KBM-7 (cell line): Measurements from ENCODE around the gene SON.
"Not testable (repeated sequence)": the region's sequence is repeated elsewhere in the genome, so short reads cannot be mapped to it uniquely, and the experiment has no call there.

Source experiments
- DNase-seq: peaks from one replicate; pipeline ENCODE4 v3.0.0-alpha.2; 2015
- in situ Hi-C: fragments of 300-500 bp; cut with MboI; formaldehyde crosslinking; loops from 2 replicates; pipeline ENCODE4 v1.14.3; 2020; ENCODE audit warnings: low sequenced_read_pairs, low pct_unique_long_range_greater_than_20kb, mixed read lengths

Gene SON

DNA sequence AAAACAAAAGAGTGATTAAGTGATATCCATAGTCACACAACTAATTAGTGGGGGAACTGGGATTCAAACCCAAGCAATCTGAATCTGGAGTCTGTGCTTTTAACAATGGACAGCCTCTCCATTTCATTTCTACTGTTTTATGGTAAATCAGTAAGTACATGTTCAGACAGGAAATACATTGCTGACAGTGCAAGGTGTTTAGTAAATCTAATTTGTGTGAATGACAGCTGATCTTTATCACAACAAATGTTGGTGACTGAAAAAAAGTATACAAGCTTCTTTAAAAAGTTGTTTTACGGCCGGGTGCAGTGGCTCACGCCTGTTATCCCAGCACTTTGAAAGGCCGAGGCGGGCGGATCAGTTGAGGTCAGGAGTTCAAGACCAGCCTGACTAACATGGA, 25.1 kb downstream of the SON start:
- no peak for DNase-seq
- in situ Hi-C loops = no loop called here

DNA sequence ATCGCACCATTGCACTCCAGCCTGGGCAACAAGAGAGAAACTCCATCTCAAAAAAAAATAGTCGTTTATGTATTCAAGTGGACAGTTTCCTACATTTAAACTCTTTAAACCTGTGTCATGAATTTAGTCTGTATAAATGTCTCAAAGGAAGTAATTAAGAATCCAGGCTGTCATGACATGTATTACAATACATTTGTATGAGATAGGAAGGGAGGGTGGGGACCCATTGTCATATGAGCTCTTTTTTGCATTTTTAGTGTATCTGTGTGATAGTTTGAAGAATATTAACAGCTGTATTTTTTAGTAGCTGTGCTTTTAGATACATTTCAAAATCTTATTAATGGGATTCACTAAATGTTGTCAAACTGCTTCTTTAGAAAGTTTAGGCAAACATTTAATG, 25.6 kb downstream of the SON start:
- DNase-seq = no peak
- in situ Hi-C loops = no loop called here

GRCh38 chr21:33569991-33570390, 27.2 kb downstream of the SON start:
- no peak for DNase-seq
- in situ Hi-C loops = no loop called here

DNA sequence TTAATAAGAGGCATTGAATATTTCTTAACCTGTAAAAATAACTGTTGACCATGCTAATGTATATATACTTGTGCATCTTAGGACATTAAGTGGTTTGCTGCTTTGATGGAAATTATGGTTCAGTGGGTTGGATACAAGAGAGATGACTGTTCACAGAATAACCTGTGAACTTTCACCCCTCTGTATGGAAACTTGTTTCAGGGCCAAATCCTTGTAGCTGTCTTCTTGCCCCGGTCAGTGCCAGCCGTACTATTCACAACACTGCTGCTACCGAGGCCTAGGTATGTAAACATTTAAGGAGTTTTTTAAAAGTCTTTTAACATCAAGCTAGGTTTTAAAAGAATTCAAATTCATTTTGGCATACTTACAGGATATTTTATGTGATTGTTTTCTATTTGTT, 29.5 kb downstream of the SON start:
- in situ Hi-C loops = no loop called here
- DNase-seq = no peak

- in situ Hi-C loops = not testable (repeated sequence)
Observed at GRCh38 chr21:33576741-33577141, 33.9 kb downstream of the SON start.

GRCh38 chr21:33578214-33578613, 35.4 kb downstream of the SON start:
- DNase-seq = no peak
- in situ Hi-C loops = no loop called here

More at GRCh38 chr21:33576741-33577141, 33.9 kb downstream of the SON start:
- not testable (repeated sequence) for DNase-seq

DNA sequence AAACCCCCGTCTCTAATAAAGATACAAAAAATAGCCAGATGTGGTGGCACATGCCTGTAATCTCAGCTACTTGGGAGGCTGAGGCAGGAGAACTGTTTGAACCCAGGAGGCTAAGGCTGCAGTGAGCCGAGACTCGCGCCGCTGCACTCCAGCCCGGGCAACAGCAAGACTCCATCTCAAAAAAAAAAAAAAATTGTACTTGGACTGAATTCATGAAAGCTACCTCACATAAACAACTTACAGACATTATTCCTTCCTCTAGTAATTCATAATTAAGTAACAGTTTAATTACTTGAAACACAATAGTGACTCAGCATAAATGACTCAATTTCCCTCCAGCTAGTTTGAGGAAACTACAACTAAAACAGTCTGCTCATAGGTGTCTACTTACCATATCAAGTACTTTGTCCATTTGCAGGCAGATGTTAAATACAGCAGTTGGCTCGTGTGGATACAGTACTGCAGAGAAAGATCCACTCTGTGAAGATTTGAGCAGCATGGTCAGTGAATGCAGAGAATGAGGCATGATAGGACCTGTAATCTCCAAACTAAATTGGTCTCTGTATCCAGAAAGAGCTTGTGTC, 36.2 kb downstream of the SON start:
- in situ Hi-C loops = no loop called here
- no peak for DNase-seq

- in situ Hi-C loops = no loop called here
- DNase-seq = no peak
Observed at GRCh38 chr21:33584455-33584854, 41.6 kb downstream of the SON start.

GRCh38 chr21:33586927-33587326, 44.1 kb downstream of the SON start:
- DNase-seq = no peak
- in situ Hi-C loops = no loop called here

GRCh38 chr21:33587792-33588484, 45.1 kb downstream of the SON start:
- DNase-seq = peak; percentile 53
- in situ Hi-C loops = no loop called here

- peak; percentile 79 for DNase-seq
- in situ Hi-C loops = no loop called here
Observed at GRCh38 chr21:33588485-33589335, 45.9 kb downstream of the SON start, which contains the start of gene DONSON. Gene DONSON, minus strand, starts transcription at chr21:33588684. Its CDS starts 43 bp downstream, at chr21:33588641.

DNA sequence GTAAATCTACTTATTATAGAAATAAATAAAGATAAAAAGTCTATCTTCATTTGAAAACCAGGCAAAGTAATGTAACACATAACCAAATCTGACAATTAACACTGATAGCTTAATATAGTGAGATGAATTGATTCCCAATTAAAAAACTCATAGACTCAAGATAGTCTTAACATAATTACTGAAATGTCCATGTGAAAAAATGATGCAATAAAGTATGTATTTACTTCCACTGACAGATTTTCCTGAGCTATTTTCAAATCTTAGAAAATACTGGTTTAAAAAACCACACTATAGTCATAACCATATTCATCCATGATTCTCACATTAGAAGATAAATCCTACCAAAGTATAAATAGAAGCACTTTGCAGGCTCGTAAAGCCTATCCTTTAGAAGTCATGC, 55.2 kb downstream of the SON start:
- in situ Hi-C loops = no loop called here
- DNase-seq = no peak

DNA sequence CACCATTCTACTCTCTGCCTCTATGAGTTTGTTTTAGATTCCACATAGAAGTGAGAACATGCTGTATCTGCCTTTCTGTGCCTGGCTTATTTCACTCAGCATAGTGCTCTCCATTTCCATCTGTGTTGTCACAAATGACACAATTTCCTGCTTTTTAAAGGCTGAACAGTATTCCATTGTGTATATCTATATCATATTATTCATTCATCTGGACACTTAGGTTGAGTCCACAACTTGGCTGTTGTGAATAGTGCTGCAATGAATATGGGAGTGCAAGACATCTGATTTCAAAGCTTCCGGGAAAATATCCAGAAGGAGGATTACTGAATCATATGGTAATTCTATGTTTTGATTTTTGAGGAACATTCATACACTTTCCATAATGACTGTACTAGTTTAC, 65.7 kb downstream of the SON start:
- DNase-seq = no peak
- in situ Hi-C loops = no loop called here

- in situ Hi-C loops = no loop called here
- no peak for DNase-seq
Observed at GRCh38 chr21:33611006-33611744, 68.3 kb downstream of the SON start.

- peak; percentile 18 for DNase-seq
- in situ Hi-C loops = not testable (repeated sequence)
Observed at GRCh38 chr21:33617565-33617964, 74.7 kb downstream of the SON start.

DNA sequence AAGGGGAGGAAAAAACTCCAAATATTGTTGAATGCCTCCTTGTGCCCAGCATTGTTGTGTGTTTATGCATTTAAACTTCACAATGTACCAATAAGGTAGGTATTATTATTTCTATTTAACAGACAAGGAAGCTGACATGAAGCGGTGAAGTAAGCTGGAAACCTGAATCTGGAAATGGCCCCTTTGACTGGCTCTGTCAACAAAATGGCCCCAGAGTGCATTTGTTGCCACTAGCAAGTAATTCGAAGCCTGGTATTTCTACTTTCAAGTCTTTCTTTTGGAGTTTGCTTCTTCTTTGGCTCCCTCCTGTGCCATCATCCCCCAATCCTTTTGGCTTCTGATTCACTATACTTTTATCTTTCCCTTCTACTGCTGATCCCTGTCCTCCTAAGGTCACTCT, 75.6 kb downstream of the SON start:
- DNase-seq = no peak
- in situ Hi-C loops = no loop called here

GRCh38 chr21:33619726-33620125, 76.9 kb downstream of the SON start:
- in situ Hi-C loops = no loop called here
- DNase-seq = no peak

- no peak for DNase-seq
- in situ Hi-C loops = no loop called here
Observed at GRCh38 chr21:33622253-33622652, 79.4 kb downstream of the SON start.

DNA sequence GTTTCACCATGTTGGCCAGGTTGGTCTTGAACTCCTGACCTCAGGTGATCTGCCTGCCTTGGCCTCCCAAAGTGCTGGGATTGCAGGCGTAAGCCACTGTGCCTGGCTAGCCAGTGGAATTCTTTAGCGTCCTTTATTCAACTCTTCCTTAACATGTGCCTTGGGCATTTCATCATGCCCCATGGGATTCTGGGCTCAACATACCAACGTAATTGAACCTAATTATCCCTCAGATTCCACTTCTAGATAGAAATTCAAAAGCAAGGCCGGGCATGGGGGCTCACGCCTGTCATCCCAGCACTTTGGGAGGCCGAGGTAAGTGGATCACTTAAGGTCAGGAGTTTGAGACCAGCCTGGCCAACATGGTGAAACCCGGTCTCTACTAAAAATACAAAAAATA, 83.3 kb downstream of the SON start:
- in situ Hi-C loops, DNase-seq: not testable (repeated sequence)
